Liver (tissue), 9 donors: ENCODE results near the gene CISTR. TPM values are rescaled to one million over a fixed set of nuclear protein-coding genes. Genes with fewer than 3 reads are reported as not detected.

ENCODE experiments used
- DNase-seq: peaks from one replicate; pipeline ENCODE4 v3.0.0-alpha.2; 2017; ENCODE audit warnings: low spot score
- H3K27ac ChIP-seq, 2 donors: one replicate each; pipeline ENCODE4 v1.7.0; 2013; ENCODE audit warnings: inconsistent platforms in 2 of 2, low read length in 2 of 2, control low read depth in 1 of 2, low read depth in 1 of 2, mild to moderate bottlenecking in 1 of 2
- H3K27me3 ChIP-seq, 4 donors: one replicate each; pipeline versions ENCODE4 v1.6.1 to v1.7.0; 2013; ENCODE audit warnings: low read length in 3 of 4, inconsistent platforms in 1 of 4, mild to moderate bottlenecking in 1 of 4, moderate library complexity in 1 of 4; ENCODE audit not compliant: control insufficient read depth in 4 of 4, insufficient read depth in 4 of 4
- H3K36me3 ChIP-seq, 4 donors: one replicate each; pipeline versions ENCODE4 v1.6.1 to v1.7.0; 2013; ENCODE audit warnings: low read length in 3 of 4, mild to moderate bottlenecking in 3 of 4, low read depth in 1 of 4, moderate library complexity in 1 of 4; ENCODE audit not compliant: control insufficient read depth in 4 of 4, insufficient read depth in 3 of 4
- H3K4me1 ChIP-seq, 4 donors: one replicate each; pipeline versions ENCODE4 v1.6.1 to v1.7.0; 2013; ENCODE audit warnings: low read length in 3 of 4, mild to moderate bottlenecking in 3 of 4, moderate library complexity in 1 of 4; ENCODE audit not compliant: control insufficient read depth in 4 of 4, insufficient read depth in 4 of 4
- H3K4me3 ChIP-seq, 3 donors: one replicate each; pipeline versions ENCODE4 v1.6.1 to v1.7.0; 2013; ENCODE audit warnings: low read length in 3 of 3, control low read depth in 1 of 3, low read depth in 1 of 3, mild to moderate bottlenecking in 1 of 3
- H3K9ac ChIP-seq, 2 donors: one replicate each; pipeline ENCODE4 v1.7.0; 2013; ENCODE audit warnings: low read length in 2 of 2, mild to moderate bottlenecking in 2 of 2, moderate library complexity in 2 of 2, control low read depth in 1 of 2, low read depth in 1 of 2
- H3K9me3 ChIP-seq, 4 donors: one replicate each; pipeline versions ENCODE4 v1.6.1 to v1.7.0; 2013; ENCODE audit warnings: low read length in 3 of 4; ENCODE audit not compliant: control insufficient read depth in 4 of 4
- EGR1 ChIP-seq, 2 donors: IDR thresholded peaks; 2 replicates each; pipeline ENCODE4 v1.6.1; 2016 to 2018; ENCODE audit warnings: antibody characterized with exemption in 2 of 2, low read depth in 2 of 2
- FOXA1 ChIP-seq: IDR thresholded peaks from 2 replicates; pipeline ENCODE4 v1.6.1; 2016; ENCODE audit warnings: antibody characterized with exemption
- FOXA2 ChIP-seq: IDR thresholded peaks from 2 replicates; pipeline ENCODE4 v1.6.1; 2016; ENCODE audit warnings: antibody characterized with exemption
- GABPA ChIP-seq, 2 donors: IDR thresholded peaks in 1 of 2; conservative IDR thresholded peaks in 1 of 2; 2 replicates each; pipeline ENCODE4 v1.6.1; 2016; ENCODE audit warnings: antibody characterized with exemption in 2 of 2, mild to moderate bottlenecking in 1 of 2, moderate library complexity in 1 of 2
- HNF4A ChIP-seq, 2 donors: conservative IDR thresholded peaks; 2 replicates each; pipeline ENCODE4 v1.6.1; 2016; ENCODE audit warnings: antibody characterized with exemption in 2 of 2, mild to moderate bottlenecking in 2 of 2
- RAD21 ChIP-seq, 2 donors: IDR thresholded peaks; 2 replicates each; pipeline ENCODE4 v1.6.1; 2016; ENCODE audit warnings: antibody characterized with exemption in 2 of 2, mild to moderate bottlenecking in 2 of 2
- REST ChIP-seq: IDR thresholded peaks from 2 replicates; pipeline ENCODE4 v1.6.1; 2016; ENCODE audit warnings: antibody characterized with exemption, mild to moderate bottlenecking
- RXRA ChIP-seq, 2 donors: IDR thresholded peaks; 2 replicates each; pipeline ENCODE4 v1.6.1; 2017 to 2018; ENCODE audit warnings: antibody characterized with exemption in 2 of 2, mild to moderate bottlenecking in 1 of 2
- SP1 ChIP-seq: IDR thresholded peaks from 2 replicates; pipeline ENCODE4 v1.6.1; 2018; ENCODE audit warnings: antibody characterized with exemption, mild to moderate bottlenecking
- TAF1 ChIP-seq: conservative IDR thresholded peaks from 2 replicates; pipeline ENCODE4 v1.6.1; 2016; ENCODE audit warnings: antibody characterized with exemption, mild to moderate bottlenecking
- YY1 ChIP-seq: IDR thresholded peaks from 2 replicates; pipeline ENCODE4 v1.6.1; 2016; ENCODE audit warnings: antibody characterized with exemption, mild to moderate bottlenecking
- WGBS: extraction: QIAGEN DNeasy Blood & Tissue Kit; methylation state at CpG from one replicate; pipeline ENCODE4 v1.1.7; 2013; 5-methylcytosine and 5-hydroxymethylcytosine counted together
- polyA plus RNA-seq, 2 donors: library from polyadenylated mRNA; stranded (reverse) in 1 of 2; unstranded in 1 of 2; fragments of 200-250 nt in 1 of 2; fragments of >200 nt in 1 of 2; fragmentation: Nextera tagmentation in 1 of 2; extraction: Ambion mirVana in 1 of 2; gene quantifications; one replicate each; pipeline versions ENCODE4 v1.2.1 to v1.2.3, GENCODE V29; 2013 to 2015
- total RNA-seq, 2 donors: library from RNA; depleted of rRNA; stranded (reverse); fragments of >200 nt; gene quantifications; one replicate each; pipeline ENCODE4 v1.2.3, GENCODE V29; 2014
- TF ChIP-seq, protein P1 (sequence below): IDR thresholded peaks from 2 replicates; pipeline ENCODE4 v1.6.1; 2016; ENCODE audit warnings: antibody characterized with exemption
- TF ChIP-seq, protein P2 (sequence below): fragments of 150-350 bp; IDR thresholded peaks from 2 replicates; pipeline ENCODE4 v1.5.1; 2017; ENCODE audit warnings: improper control_type of control experiment, low read depth, low read length; ENCODE audit not compliant: missing input control
- donor health status: healthy.
- donor health status: healthy.
- donor health status: healthy.
- donor health status: healthy.
- donor health status: healthy.

CISTR gene
- total and polyA plus RNA-seq, 4 donors, result not detected

DNA sequence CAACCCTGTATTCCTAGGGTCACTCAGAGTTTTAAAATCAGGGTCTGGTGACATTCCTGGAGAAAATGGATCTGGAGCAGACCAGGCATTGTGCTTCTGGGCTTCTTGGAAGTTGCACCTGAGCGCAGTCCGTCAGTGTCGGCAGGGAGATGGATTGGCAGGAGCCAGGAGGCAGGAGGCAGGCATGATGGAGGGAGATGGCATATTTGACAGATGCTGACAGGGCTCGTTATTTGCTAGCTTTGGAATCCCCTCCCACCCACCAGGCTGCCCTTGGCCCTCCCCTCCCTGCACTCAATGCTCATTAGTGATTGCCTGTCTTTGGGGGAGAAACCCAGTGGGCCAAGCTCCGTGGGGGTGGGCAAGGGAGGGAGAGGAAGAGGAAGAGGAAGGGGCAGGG lies 4.7 kb downstream of the CISTR start:
- Histone ChIP-seq H3K27me3 (peaks cover 0 to 26% (median 5%) of the 10 kb centered on the region in 4 donors), H3K9me3 (no peaks in the 10 kb centered on the region), H3K9ac (peak overlapping the region in 1 of 2 donors; percentile 20), H3K27ac (no peak overlapping the region), H3K4me3 (no peak overlapping the region), H3K36me3 (no peaks in the 10 kb centered on the region), H3K4me1 (peaks cover 8 to 19% (median 13%) of the 10 kb centered on the region in 4 donors)
- DNase-seq, result no peak
- 22% methylated on average over 5 of the region's 5 CpGs for WGBS
- no peak for TF ChIP-seq SP1
- TF ChIP-seq GABPA (IDR thresholded peaks at IDR 0.05 in 1 of 2, conservative IDR thresholded peaks at IDR 0.05 in 1 of 2), result no peak
- TF ChIP-seq FOXA2, result no peak
- no peak for TF ChIP-seq EGR1 (IDR thresholded peaks at IDR 0.05; ENCODE audit: low read depth in 2 of 2)
- TF ChIP-seq RAD21 (IDR thresholded peaks at IDR 0.05), result no peak
- TF ChIP-seq REST, result no peak
- TF ChIP-seq, protein P1, sequence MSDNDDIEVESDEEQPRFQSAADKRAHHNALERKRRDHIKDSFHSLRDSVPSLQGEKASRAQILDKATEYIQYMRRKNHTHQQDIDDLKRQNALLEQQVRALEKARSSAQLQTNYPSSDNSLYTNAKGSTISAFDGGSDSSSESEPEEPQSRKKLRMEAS, result no peak
- TF ChIP-seq YY1, result no peak
- no peak for TF ChIP-seq FOXA1
- TF ChIP-seq TAF1, result no peak
- TF ChIP-seq HNF4A (conservative IDR thresholded peaks at IDR 0.05), result no peak

GRCh38 chr12:53746592-53747092 lies 5.1 kb downstream of the CISTR start:
- Histone ChIP-seq H3K9me3 (no peaks in the 10 kb centered on the region), H3K4me3 (no peak overlapping the region), H3K27ac (no peak overlapping the region), H3K4me1 (peaks cover 7 to 17% (median 11%) of the 10 kb centered on the region in 4 donors), H3K27me3 (peaks cover 0 to 26% (median 4%) of the 10 kb centered on the region in 4 donors), H3K36me3 (no peaks in the 10 kb centered on the region), H3K9ac (peak overlapping the region in 1 of 2 donors; percentile 20)
- WGBS, result under 1% methylated on average over 20 of the region's 20 CpGs
- DNase-seq, result peak; percentile 91
- TF ChIP-seq FOXA1 (peak; percentile 57), RXRA (IDR thresholded peaks at IDR 0.05) (peak in 1 of 2 donors; percentile 19), RAD21 (IDR thresholded peaks at IDR 0.05) (peak; percentile 98 to 99), GABPA (IDR thresholded peaks at IDR 0.05 in 1 of 2, conservative IDR thresholded peaks at IDR 0.05 in 1 of 2) (no peak), EGR1 (IDR thresholded peaks at IDR 0.05; ENCODE audit: low read depth in 2 of 2) (no peak)
- TF ChIP-seq, protein P2, sequence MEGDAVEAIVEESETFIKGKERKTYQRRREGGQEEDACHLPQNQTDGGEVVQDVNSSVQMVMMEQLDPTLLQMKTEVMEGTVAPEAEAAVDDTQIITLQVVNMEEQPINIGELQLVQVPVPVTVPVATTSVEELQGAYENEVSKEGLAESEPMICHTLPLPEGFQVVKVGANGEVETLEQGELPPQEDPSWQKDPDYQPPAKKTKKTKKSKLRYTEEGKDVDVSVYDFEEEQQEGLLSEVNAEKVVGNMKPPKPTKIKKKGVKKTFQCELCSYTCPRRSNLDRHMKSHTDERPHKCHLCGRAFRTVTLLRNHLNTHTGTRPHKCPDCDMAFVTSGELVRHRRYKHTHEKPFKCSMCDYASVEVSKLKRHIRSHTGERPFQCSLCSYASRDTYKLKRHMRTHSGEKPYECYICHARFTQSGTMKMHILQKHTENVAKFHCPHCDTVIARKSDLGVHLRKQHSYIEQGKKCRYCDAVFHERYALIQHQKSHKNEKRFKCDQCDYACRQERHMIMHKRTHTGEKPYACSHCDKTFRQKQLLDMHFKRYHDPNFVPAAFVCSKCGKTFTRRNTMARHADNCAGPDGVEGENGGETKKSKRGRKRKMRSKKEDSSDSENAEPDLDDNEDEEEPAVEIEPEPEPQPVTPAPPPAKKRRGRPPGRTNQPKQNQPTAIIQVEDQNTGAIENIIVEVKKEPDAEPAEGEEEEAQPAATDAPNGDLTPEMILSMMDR, result peak; percentile 100
